DMS79 treated with DMSO at 0.1 percent for 48 hours (cell line): Measurements from ENCODE around the gene TOR1A.

Experiments
- DNase-seq: peaks from one replicate; lab custom pipeline; 2025; lab: John Stamatoyannopoulos, UW

The TOR1A gene, protein sequence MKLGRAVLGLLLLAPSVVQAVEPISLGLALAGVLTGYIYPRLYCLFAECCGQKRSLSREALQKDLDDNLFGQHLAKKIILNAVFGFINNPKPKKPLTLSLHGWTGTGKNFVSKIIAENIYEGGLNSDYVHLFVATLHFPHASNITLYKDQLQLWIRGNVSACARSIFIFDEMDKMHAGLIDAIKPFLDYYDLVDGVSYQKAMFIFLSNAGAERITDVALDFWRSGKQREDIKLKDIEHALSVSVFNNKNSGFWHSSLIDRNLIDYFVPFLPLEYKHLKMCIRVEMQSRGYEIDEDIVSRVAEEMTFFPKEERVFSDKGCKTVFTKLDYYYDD

DNA sequence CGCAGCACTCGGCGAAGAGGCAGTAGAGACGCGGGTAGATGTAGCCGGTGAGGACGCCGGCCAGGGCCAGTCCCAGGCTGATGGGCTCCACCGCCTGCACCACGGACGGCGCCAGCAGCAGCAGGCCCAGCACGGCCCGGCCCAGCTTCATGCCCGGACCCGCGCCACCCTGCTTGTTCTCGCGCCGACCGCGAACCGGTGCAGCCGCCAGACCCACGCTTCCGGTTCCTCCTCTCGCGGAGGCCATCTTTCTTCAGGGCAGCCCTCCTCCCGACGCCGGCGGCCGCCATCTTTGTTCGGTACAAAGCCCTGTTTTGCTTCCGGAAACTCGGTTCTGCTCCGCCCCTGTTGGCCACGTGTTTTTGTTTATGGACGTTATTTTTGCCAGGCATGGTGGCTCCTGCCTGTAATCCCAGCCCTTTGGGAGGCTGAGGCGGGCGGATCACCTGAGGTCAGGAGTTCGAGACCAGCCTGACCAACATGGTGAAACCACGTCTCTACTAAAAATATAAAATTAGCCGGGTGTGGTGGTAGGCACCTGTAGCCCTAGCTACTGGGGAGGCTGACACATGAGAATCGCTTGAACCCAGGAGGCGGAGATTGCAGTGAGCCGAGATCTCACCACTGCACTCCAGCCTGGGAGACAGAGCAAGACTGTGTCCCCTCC, at the start of gene TOR1A:
TSS of gene TOR1A (minus strand) at position 202 of the 667 bp plus-strand sequence. CDS start at position 151, 51 bp downstream.
- DNase-seq, result peak; percentile 95

DNA sequence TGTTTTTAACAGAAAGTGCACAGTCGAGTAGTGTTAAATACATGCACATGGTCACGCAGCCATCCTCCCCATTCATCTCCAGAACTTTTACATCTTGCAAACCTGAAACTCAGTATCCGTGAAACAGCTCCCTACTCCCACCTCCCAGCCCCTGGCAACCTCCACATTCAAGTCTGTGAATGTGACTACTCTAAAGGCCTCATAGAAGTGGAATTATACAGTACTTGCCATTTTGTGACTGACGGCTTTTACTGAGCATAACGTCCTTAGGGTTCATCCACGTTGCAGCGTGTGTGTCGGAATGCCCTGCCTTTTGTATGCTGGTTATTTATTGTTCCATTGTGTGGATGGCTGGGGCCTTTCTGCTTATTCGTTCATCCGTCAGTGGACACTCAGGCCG, 47.1 kb upstream of the TOR1A start:
- DNase-seq, result no peak

- DNase-seq, result no peak
These were observed 45.9 kb upstream of the TOR1A start for GRCh38 chr9:129869585-129870501.

GRCh38 chr9:129868872-129869486, 45.0 kb upstream of the TOR1A start:
- no peak for DNase-seq

GRCh38 chr9:129868023-129868871, 44.3 kb upstream of the TOR1A start:
- no peak for DNase-seq

DNA sequence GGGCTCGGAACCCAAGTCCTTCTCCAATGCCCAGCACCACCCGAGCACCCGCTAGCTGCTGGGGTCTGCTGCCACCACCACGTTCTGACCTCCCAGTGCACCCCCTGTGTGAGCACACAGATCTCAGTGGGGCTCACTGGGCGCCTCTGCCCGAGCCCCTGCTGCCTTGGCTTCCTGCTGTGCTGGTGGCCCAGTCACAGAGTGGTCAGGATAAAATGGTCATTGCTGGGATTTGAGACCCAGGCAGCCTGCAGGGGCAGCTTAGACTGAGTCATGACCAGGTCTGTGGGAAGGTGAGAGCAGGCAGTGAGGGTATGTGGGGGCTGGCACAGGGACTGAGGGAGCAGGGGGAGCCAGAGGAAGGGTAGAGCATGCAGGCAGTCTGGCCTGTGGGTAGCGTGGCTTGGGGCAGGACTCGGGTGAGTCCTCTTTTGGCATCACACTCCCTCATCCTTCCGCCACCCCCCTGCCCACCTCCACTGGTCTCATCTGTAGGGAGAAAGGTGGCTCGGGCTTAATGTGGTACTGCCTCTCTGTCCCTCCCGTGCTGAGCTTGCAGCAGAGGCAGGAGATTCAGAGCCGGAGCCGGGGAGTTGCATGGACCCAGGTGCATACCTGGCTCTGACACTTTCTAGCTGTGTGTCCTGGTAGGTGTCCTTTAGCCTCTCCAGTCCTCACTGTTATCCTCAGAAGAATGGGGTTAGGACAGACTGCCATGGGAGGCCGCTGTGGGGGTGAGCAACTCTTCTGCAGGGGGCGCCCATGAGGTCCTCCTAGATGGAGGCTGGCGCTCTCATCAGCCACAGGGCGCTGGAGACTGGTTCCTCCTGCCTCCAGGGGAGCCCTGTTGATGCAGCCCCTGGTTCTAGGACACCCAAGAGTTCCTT, 43.4 kb upstream of the TOR1A start:
- no peak for DNase-seq

DNA sequence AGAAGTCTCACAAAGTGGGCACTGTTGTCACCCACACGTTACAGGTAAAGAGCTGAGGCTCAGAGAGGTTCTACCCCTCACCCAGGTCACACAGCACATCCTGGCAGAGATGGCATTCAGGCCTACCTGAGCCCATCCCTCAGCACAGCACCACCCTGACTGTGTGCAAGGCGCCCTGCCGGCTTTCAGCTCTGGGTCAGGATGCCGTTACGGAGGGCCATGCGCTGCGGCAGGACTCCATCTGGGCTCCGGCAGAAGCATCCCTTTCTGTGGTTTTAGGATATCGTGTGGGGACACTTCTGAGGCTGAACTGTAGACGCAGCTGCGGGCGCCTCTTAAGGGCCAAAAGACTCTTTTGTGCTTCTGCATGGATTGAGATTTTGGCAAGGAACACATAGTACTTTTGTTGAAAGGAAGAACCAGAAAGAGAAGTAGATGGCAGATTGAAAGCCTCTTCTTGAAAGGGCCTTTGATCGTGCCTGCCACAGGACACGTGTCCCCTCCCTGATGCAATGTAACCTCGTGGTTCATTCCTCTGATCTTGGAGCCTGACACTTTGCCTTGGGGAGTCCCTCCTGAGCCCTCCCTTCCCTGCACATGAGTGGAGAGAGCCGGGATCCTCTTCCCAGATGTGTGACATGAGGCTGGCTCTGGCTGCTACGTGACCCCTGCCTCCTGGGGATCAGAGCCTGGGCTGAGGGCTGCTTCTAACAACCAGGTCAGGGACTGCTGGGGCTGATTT, 42.6 kb upstream of the TOR1A start:
- DNase-seq, result no peak

- DNase-seq, result no peak
These were observed 41.9 kb upstream of the TOR1A start for GRCh38 chr9:129865668-129866320.

GRCh38 chr9:129864991-129865647, 41.2 kb upstream of the TOR1A start:
- DNase-seq, result no peak

- no peak for DNase-seq
These were observed 39.2 kb upstream of the TOR1A start for GRCh38 chr9:129863059-129863690.

DNA sequence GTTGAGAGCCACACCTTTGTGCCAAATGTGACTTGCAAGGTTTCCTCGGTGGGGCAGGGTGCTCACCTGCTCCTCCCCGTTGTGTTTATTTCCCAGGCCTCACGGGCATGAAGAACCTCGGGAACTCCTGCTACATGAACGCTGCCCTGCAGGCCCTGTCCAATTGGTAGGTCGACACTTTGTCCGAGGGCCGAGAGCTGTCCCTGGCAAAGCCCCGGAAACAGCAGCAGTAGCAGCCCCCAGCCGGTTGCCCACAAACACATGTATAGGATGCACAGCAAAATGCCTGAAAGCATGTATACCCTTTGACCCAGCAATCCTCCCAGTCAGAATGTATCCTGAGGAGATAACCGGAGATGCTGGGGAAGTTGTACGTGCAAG, 37.5 kb upstream of the TOR1A start:
- no peak for DNase-seq

DNA sequence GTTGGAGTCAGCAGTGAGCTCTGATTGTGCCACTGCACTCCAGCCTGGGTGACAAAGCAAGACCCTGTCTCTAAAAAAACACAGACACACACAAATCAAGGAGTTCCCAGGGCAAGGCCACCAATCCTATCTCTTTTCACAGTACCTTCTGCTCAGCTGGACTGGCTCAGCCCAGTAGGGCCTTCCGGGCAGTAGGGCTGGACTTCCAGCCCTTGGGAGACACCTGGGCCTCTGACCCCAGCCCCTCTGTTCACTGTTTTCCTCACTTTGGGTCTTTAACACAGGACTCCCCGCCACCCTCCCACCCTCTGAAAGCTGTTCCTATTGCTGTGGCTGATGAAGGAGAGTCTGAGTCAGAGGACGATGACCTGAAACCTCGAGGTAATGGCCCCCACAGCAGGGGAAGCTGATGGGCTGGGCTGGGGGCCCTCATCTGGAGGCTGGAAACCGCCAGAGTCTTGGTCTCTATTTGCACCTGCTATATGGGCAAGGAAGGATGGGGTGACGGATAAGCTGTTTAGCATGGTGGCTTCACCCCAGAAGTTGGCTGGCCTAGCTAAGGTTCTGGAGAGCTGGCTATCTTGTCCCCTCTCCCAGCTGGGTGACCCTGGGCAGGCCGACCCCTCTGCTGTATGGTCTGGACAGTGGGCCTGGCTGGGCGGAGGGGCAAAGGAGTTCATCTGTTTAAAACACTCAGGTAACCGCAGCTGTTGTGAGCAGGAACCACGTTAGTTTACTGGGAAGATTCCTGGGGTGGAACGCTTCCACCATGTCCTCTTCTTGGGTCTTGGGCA, 36.9 kb upstream of the TOR1A start:
- no peak for DNase-seq

GRCh38 chr9:129858167-129858962, 34.4 kb upstream of the TOR1A start:
- no peak for DNase-seq

GRCh38 chr9:129857207-129857606, 33.3 kb upstream of the TOR1A start:
- no peak for DNase-seq

- DNase-seq, result no peak
These were observed 30.7 kb upstream of the TOR1A start for GRCh38 chr9:129854588-129855110.

- peak; percentile 52 for DNase-seq
These were observed 29.7 kb upstream of the TOR1A start for GRCh38 chr9:129853614-129854013.
